GM23338 (cell line): Measurements from ENCODE around the gene GAB2.

Experiments used
- CREB1 ChIP-seq: fragments of 250-450 bp; sonication (Bioruptor Pico); IDR thresholded peaks from 2 replicates; pipeline ENCODE4 v1.5.0; 2020; ENCODE audit warnings: low read depth, mild to moderate bottlenecking, moderate library complexity
- EZH2 ChIP-seq: fragments of 200-600 bp; sonication (generic); IDR thresholded peaks from one replicate; pipeline ENCODE4 v1.8.0; 2017; ENCODE audit warnings: antibody characterized with exemption, mild to moderate bottlenecking, low read depth; ENCODE audit not compliant: unreplicated experiment
- EZH2phosphoT487 ChIP-seq: fragments of 200-600 bp; sonication (generic); IDR thresholded peaks from one replicate; pipeline ENCODE4 v1.8.1; 2018; ENCODE audit warnings: antibody characterized with exemption; ENCODE audit not compliant: unreplicated experiment
- JUNB ChIP-seq: IDR thresholded peaks from one replicate; pipeline ENCODE4 v1.6.1; 2016; ENCODE audit warnings: antibody characterized with exemption; ENCODE audit not compliant: unreplicated experiment
- NANOG ChIP-seq: IDR thresholded peaks from 2 replicates; pipeline ENCODE4 v1.6.1; 2016; ENCODE audit warnings: antibody characterized with exemption, borderline replicate concordance
- POLR2AphosphoS5 ChIP-seq: IDR thresholded peaks from 2 replicates; pipeline ENCODE4 v1.6.1; 2016; ENCODE audit warnings: antibody characterized with exemption, low read depth
- STAT1 ChIP-seq: IDR thresholded peaks from one replicate; pipeline ENCODE4 v1.6.1; 2016; ENCODE audit warnings: antibody characterized with exemption; ENCODE audit not compliant: unreplicated experiment
- ZNF114 ChIP-seq: fragments of 250-450 bp; sonication (Bioruptor Pico); IDR thresholded peaks from 2 replicates; pipeline ENCODE4 v1.5.0; 2020; ENCODE audit warnings: mild to moderate bottlenecking, moderate library complexity
- TF ChIP-seq, protein P1 (sequence below), 2 experiments: fragments of 200-600 bp in 1 of 2; sonication (generic) in 1 of 2; conservative IDR thresholded peaks; 2 replicates each; pipeline versions ENCODE4 v1.5.1 to v1.6.1; 2016 to 2017; ENCODE audit warnings: antibody characterized with exemption in 2 of 2, low read depth in 2 of 2, mild to moderate bottlenecking in 2 of 2, moderate library complexity in 1 of 2
- TF ChIP-seq, protein P2 (sequence below): IDR thresholded peaks from one replicate; pipeline ENCODE4 v1.6.1; 2018; ENCODE audit warnings: antibody characterized with exemption; ENCODE audit not compliant: unreplicated experiment
- TF ChIP-seq, protein P3 (sequence below): IDR thresholded peaks from 2 replicates; pipeline ENCODE4 v1.6.1; 2016; ENCODE audit warnings: antibody characterized with exemption

DNA sequence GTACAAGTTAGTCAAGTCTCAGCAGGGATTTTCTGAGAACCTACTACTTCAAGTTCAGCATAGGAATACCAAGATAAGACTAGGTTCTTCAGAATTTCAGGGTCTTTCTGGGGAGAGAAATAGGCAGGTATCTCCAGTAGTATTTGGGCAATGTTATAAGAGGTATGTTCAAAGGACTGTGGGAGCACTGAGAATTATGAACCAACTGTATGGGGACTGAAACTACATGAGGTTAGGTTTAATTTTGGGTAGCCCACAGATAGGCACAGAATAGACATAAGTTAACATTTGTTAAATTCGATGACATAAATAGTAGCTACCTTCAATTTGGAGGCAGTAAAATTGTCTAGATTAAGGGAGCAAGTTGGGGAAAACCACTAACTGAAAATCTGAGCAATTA, 9.2 kb upstream of the GAB2 start:
- TF ChIP-seq, protein P1, sequence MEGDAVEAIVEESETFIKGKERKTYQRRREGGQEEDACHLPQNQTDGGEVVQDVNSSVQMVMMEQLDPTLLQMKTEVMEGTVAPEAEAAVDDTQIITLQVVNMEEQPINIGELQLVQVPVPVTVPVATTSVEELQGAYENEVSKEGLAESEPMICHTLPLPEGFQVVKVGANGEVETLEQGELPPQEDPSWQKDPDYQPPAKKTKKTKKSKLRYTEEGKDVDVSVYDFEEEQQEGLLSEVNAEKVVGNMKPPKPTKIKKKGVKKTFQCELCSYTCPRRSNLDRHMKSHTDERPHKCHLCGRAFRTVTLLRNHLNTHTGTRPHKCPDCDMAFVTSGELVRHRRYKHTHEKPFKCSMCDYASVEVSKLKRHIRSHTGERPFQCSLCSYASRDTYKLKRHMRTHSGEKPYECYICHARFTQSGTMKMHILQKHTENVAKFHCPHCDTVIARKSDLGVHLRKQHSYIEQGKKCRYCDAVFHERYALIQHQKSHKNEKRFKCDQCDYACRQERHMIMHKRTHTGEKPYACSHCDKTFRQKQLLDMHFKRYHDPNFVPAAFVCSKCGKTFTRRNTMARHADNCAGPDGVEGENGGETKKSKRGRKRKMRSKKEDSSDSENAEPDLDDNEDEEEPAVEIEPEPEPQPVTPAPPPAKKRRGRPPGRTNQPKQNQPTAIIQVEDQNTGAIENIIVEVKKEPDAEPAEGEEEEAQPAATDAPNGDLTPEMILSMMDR (conservative IDR thresholded peaks at IDR 0.05; ENCODE audit: low read depth in 2 of 2) = no peak
- no peak for TF ChIP-seq POLR2AphosphoS5
- TF ChIP-seq EZH2phosphoT487 = no peak
- no peak for TF ChIP-seq ZNF114 (CRISPR knock-in tag)
- no peak for TF ChIP-seq JUNB
- no peak for TF ChIP-seq CREB1 (CRISPR knock-in tag)
- TF ChIP-seq EZH2 = no peak
- no peak for TF ChIP-seq STAT1
- TF ChIP-seq, protein P2, sequence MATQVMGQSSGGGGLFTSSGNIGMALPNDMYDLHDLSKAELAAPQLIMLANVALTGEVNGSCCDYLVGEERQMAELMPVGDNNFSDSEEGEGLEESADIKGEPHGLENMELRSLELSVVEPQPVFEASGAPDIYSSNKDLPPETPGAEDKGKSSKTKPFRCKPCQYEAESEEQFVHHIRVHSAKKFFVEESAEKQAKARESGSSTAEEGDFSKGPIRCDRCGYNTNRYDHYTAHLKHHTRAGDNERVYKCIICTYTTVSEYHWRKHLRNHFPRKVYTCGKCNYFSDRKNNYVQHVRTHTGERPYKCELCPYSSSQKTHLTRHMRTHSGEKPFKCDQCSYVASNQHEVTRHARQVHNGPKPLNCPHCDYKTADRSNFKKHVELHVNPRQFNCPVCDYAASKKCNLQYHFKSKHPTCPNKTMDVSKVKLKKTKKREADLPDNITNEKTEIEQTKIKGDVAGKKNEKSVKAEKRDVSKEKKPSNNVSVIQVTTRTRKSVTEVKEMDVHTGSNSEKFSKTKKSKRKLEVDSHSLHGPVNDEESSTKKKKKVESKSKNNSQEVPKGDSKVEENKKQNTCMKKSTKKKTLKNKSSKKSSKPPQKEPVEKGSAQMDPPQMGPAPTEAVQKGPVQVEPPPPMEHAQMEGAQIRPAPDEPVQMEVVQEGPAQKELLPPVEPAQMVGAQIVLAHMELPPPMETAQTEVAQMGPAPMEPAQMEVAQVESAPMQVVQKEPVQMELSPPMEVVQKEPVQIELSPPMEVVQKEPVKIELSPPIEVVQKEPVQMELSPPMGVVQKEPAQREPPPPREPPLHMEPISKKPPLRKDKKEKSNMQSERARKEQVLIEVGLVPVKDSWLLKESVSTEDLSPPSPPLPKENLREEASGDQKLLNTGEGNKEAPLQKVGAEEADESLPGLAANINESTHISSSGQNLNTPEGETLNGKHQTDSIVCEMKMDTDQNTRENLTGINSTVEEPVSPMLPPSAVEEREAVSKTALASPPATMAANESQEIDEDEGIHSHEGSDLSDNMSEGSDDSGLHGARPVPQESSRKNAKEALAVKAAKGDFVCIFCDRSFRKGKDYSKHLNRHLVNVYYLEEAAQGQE = no peak
- TF ChIP-seq, protein P3, sequence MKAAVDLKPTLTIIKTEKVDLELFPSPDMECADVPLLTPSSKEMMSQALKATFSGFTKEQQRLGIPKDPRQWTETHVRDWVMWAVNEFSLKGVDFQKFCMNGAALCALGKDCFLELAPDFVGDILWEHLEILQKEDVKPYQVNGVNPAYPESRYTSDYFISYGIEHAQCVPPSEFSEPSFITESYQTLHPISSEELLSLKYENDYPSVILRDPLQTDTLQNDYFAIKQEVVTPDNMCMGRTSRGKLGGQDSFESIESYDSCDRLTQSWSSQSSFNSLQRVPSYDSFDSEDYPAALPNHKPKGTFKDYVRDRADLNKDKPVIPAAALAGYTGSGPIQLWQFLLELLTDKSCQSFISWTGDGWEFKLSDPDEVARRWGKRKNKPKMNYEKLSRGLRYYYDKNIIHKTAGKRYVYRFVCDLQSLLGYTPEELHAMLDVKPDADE = no peak
- no peak for TF ChIP-seq NANOG
